Breast epithelium (tissue), 4 donors: ENCODE data around the gene PDGFB. TPM values are rescaled to one million over a fixed set of nuclear protein-coding genes. Genes with fewer than 3 reads are reported as not detected.

Source experiments
- DNase-seq, 2 donors: peaks; one replicate each; pipeline ENCODE4 v3.0.0-alpha.2; 2019; ENCODE audit warnings: low spot score in 2 of 2
- H3K27ac ChIP-seq, 2 donors: fragments of 200-600 bp; sonication (generic) in 1 of 2; one replicate each; pipeline ENCODE4 v1.5.1; 2016 to 2019; ENCODE audit warnings: mild to moderate bottlenecking in 1 of 2
- H3K27me3 ChIP-seq, 2 donors: fragments of 200-600 bp; sonication (generic) in 1 of 2; one replicate each; pipeline versions ENCODE4 v1.5.1 to v1.6.0; 2017 to 2019; ENCODE audit warnings: control low read depth in 1 of 2, mild to moderate bottlenecking in 1 of 2
- H3K36me3 ChIP-seq: fragments of 200-600 bp; one replicate; pipeline ENCODE4 v1.5.1; 2019
- H3K4me1 ChIP-seq, 2 donors: fragments of 200-600 bp; sonication (generic); one replicate each; pipeline ENCODE4 v1.5.1; 2016 to 2019; ENCODE audit warnings: control low read depth in 1 of 2
- H3K4me3 ChIP-seq, 3 donors: fragments of 200-600 bp; sonication (generic); 1 replicate in 2 of 3; 2 replicates in 1 of 3; pipeline ENCODE4 v1.5.1; 2016 to 2019; ENCODE audit warnings: mild to moderate bottlenecking in 3 of 3, moderate library complexity in 2 of 3
- H3K9me3 ChIP-seq, 2 donors: fragments of 200-600 bp; sonication (generic) in 1 of 2; one replicate each; pipeline ENCODE4 v1.5.1; 2016 to 2019; ENCODE audit warnings: control low read depth in 1 of 2
- CTCF ChIP-seq, 3 donors: fragments of 450-650 bp; IDR thresholded peaks; one replicate each; pipeline ENCODE4 v1.5.1; 2016 to 2017; ENCODE audit warnings: antibody characterized with exemption in 3 of 3, mild to moderate bottlenecking in 3 of 3, moderate library complexity in 3 of 3
- POLR2A ChIP-seq: fragments of 450-650 bp; IDR thresholded peaks from one replicate; pipeline ENCODE4 v1.6.1; 2016; ENCODE audit warnings: antibody characterized with exemption, mild to moderate bottlenecking, moderate library complexity
- POLR2AphosphoS5 ChIP-seq, 3 donors: sonication (generic); formaldehyde crosslinking; IDR thresholded peaks; one replicate each; pipeline ENCODE4 v1.6.1; 2017; ENCODE audit warnings: antibody characterized with exemption in 3 of 3
- intact Hi-C: fragments of 100-400 bp; cut with DNase I; formaldehyde crosslinking; loops from one replicate; pipeline ENCODE4 v1.15.1; 2023; ENCODE audit warnings: low total_unique reads
- total RNA-seq, 3 donors: library from RNA; depleted of rRNA; stranded (reverse); fragments of >200 nt; gene quantifications; one replicate each; pipeline ENCODE4 v1.1.0, GENCODE V29; 2016

PDGFB gene
- total RNA-seq, 3 donors from 2014 or later, result 5.3 to 11.1 (median 8.5) TPM

DNA sequence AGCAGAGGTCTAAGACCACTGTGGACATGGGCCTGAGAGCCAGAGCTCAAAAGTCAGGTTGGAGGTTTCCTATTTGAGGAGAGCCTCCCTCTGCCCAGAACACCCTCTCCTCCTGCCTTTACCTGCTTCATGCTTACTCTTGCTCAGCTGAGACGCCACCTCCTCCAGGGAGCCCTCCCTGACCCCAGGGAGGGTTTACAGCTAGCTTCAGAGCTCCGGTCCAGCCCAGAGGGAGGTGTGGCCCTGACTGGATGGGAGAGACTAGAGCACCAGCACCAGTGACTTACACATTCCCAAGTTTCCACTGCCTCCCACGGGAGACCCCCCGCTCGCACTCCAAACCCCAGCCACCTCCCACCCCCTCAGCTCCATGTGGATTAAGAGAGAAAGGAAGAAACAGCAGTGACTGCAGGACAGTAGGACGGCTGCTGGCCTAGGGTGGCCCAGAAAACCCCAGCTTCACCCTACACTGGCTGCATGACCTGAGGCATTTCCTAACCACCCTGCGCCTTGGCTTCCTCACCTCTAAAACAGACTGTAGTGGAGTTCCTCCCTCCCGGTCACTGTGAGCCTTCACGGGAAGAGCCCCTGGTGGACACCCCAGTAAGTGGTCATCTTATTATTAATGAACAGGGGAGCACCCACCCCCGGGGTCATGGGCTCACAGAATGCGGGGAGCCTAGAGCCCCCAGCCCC is 24.5 kb upstream of the PDGFB start:
- Histone ChIP-seq H3K36me3 (no peaks in the 10 kb centered on the region), H3K27ac (peak overlapping the region in 1 of 2 donors; percentile 49), H3K4me1 (no peaks in the 10 kb centered on the region), H3K4me3 (no peak overlapping the region), H3K27me3 (no peaks in the 10 kb centered on the region), H3K9me3 (no peaks in the 10 kb centered on the region)
- no peak for DNase-seq
- intact Hi-C loops, result no loop called here
- TF ChIP-seq POLR2AphosphoS5 (IDR thresholded peaks at IDR 0.05) (no peak), POLR2A (no peak)

- H3K4me1 ChIP-seq, result no peaks in the 10 kb centered on the region
- H3K36me3 ChIP-seq, result no peaks in the 10 kb centered on the region
- H3K9me3 ChIP-seq, result no peaks in the 10 kb centered on the region
- DNase-seq, result no peak
- no peak overlapping the region for H3K4me3 ChIP-seq
- peak overlapping the region in 1 of 2 donors; percentile 49 for H3K27ac ChIP-seq
- no peaks in the 10 kb centered on the region for H3K27me3 ChIP-seq
- TF ChIP-seq POLR2A, result no peak
- TF ChIP-seq POLR2AphosphoS5 (IDR thresholded peaks at IDR 0.05), result no peak
- no peak for TF ChIP-seq CTCF (IDR thresholded peaks at IDR 0.05)
- intact Hi-C loops, result no loop called here
These were observed 23.9 kb upstream of the PDGFB start for GRCh38 chr22:39268645-39269044.

DNA sequence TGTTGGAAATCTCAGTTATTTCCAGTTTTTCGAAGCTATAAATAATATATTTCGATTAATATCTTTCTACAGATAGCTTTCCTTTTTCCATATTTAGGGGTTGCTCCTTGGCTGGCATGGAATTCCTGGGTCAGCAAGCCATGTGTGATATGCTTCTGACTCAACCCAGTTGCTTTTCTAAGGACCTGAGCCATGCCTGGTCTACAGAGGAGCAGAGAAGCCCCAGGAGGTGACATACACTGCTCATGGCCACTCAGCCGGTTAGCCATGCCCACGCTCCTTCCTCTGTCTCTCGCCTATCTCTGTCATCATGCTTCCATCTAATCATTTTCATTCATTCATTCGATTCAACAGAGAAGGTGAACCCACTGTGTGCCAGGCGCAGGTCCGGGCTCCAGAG is 23.2 kb upstream of the PDGFB start:
- H3K4me3 ChIP-seq, result no peak overlapping the region
- no peaks in the 10 kb centered on the region for H3K27me3 ChIP-seq
- no peak overlapping the region for H3K27ac ChIP-seq
- H3K4me1 ChIP-seq, result no peaks in the 10 kb centered on the region
- intact Hi-C loops, result no loop called here
- no peaks in the 10 kb centered on the region for H3K36me3 ChIP-seq
- no peaks in the 10 kb centered on the region for H3K9me3 ChIP-seq
- no peak for DNase-seq
- no peak for TF ChIP-seq CTCF (IDR thresholded peaks at IDR 0.05)

GRCh38 chr22:39266398-39267030 is 21.7 kb upstream of the PDGFB start:
- no peaks in the 10 kb centered on the region for H3K27me3 ChIP-seq
- DNase-seq, result no peak
- no peaks in the 10 kb centered on the region for H3K36me3 ChIP-seq
- peaks cover 4 to 5% of the 10 kb centered on the region in 2 donors for H3K9me3 ChIP-seq
- TF ChIP-seq CTCF (IDR thresholded peaks at IDR 0.05), result no peak
- no peak for TF ChIP-seq POLR2A
- no peak for TF ChIP-seq POLR2AphosphoS5 (IDR thresholded peaks at IDR 0.05)
- no peak overlapping the region for H3K4me3 ChIP-seq
- intact Hi-C loops, result no loop called here
- H3K27ac ChIP-seq, result no peak overlapping the region
- no peaks in the 10 kb centered on the region for H3K4me1 ChIP-seq

DNA sequence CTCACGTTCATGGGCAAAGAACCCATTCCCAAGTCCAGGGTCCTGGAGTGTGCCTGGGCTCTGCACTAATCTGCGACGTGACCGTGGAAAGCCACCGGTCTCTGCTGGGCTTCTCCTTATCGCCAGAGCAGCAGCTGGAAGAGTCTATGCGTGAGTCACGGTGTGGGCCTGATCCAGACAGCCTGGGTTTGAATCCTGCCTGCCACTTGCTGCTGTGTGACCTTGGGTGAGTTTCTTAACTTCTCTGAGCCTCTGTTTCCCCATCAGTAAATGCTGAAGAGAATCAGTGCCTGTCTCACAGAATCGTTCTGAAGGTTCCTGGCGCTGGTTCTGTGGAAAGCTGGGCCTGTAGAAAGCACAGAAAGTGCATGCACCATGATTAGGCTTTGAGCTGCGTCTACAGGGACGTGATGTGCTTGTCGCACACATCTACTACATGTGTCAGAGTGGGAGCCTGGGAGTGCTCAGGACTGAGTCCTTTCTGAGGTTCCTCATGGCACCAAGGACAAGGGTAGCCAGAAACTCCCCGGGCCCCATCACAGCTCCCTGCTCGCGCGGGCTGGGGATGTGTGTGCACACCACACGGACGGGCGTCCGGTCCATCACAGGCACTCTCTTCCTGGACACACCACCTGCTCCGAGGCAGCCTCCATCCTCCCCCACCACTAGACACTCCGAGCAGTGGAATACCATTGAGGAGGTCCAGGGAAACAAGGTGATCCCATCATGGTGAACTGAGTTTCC is 20.5 kb upstream of the PDGFB start:
- no peaks in the 10 kb centered on the region for H3K36me3 ChIP-seq
- TF ChIP-seq POLR2A (no peak), CTCF (IDR thresholded peaks at IDR 0.05) (no peak), POLR2AphosphoS5 (IDR thresholded peaks at IDR 0.05) (no peak)
- H3K4me3 ChIP-seq, result no peak overlapping the region
- no peak for DNase-seq
- H3K27me3 ChIP-seq, result no peaks in the 10 kb centered on the region
- intact Hi-C loops, result no loop called here
- H3K4me1 ChIP-seq, result no peaks in the 10 kb centered on the region
- H3K27ac ChIP-seq, result no peak overlapping the region
- H3K9me3 ChIP-seq, result peaks cover 11% of the 10 kb centered on the region in 2 donors
